SH-SY5Y (cell line): ENCODE data around the gene C1orf210.

Experiments used
- GATA2 ChIP-seq: IDR thresholded peaks from 2 replicates; pipeline ENCODE4 v1.6.1; 2011; ENCODE audit warnings: mild to moderate bottlenecking, low read depth, low read length
- GATA3 ChIP-seq: IDR thresholded peaks from 2 replicates; pipeline ENCODE4 v1.6.1; 2011; ENCODE audit warnings: low read depth, mild to moderate bottlenecking, low read length, moderate library complexity

DNA sequence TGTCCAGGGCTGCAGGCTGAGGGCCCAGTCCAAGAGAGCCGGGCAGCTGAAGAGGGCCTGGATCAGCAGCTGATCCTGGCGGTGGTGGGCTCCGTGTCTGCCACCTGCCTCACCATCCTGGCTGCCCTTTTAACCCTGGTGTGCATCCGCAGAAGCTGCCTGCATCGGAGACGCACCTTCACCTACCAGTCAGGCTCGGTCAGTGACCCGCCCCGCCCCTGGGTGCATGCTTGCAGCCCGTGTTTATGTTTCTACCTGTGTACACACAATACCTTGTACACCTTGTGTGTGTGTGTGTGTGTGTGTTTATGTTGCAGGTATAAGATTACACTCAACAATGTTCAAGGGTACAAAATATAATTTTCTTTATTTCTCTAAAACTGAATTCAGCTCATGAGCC is 28.4 kb upstream of the C1orf210 start:
- no peak for TF ChIP-seq GATA3
- TF ChIP-seq GATA2: no peak
